Sigmoid colon (tissue), 7 donors: ENCODE data around the gene DICER1. TPM values are rescaled to one million over a fixed set of nuclear protein-coding genes. Genes with fewer than 3 reads are reported as not detected.

Source experiments
- DNase-seq: peaks from one replicate; pipeline ENCODE4 v3.0.0-alpha.2; 2019
- H3K27ac ChIP-seq, 4 donors: fragments of 200-600 bp; sonication (generic); one replicate each; pipeline ENCODE4 v1.5.1; 2016 to 2019; ENCODE audit warnings: mild to moderate bottlenecking in 1 of 4
- H3K27me3 ChIP-seq, 3 donors: fragments of 200-600 bp; sonication (generic); one replicate each; pipeline ENCODE4 v1.5.1; 2019; ENCODE audit warnings: mild to moderate bottlenecking in 1 of 3
- H3K36me3 ChIP-seq, 4 donors: fragments of 200-600 bp; sonication (generic); one replicate each; pipeline ENCODE4 v1.5.1; 2016 to 2019
- H3K4me1 ChIP-seq, 4 donors: fragments of 200-600 bp; sonication (generic); one replicate each; pipeline ENCODE4 v1.5.1; 2017 to 2019
- H3K4me3 ChIP-seq, 4 donors: fragments of 200-600 bp; sonication (generic); one replicate each; pipeline ENCODE4 v1.5.1; 2017 to 2019; ENCODE audit warnings: mild to moderate bottlenecking in 2 of 4, moderate library complexity in 1 of 4
- H3K9me3 ChIP-seq, 4 donors: fragments of 200-600 bp in 3 of 4; sonication (generic) in 3 of 4; one replicate each; pipeline versions ENCODE4 v1.5.1 to v1.6.1; 2013 to 2019
- CTCF ChIP-seq, 4 experiments: fragments of 450-650 bp in 3 of 4; fragments of 200-600 bp in 1 of 4; IDR thresholded peaks; one replicate each; pipeline ENCODE4 v1.5.1; 2016 to 2019; ENCODE audit warnings: antibody characterized with exemption in 4 of 4, mild to moderate bottlenecking in 3 of 4, moderate library complexity in 2 of 4
- EP300 ChIP-seq, 4 donors: sonication (generic); formaldehyde crosslinking; IDR thresholded peaks; one replicate each; pipeline ENCODE4 v1.6.1; 2017; ENCODE audit warnings: antibody characterized with exemption in 4 of 4
- POLR2A ChIP-seq, 2 donors: fragments of 450-650 bp; IDR thresholded peaks; one replicate each; pipeline ENCODE4 v1.6.1; 2016; ENCODE audit warnings: antibody characterized with exemption in 2 of 2, mild to moderate bottlenecking in 2 of 2, moderate library complexity in 2 of 2
- POLR2AphosphoS5 ChIP-seq, 4 donors: sonication (generic); formaldehyde crosslinking; IDR thresholded peaks; one replicate each; pipeline ENCODE4 v1.6.1; 2017; ENCODE audit warnings: antibody characterized with exemption in 4 of 4
- WGBS, 2 donors: extraction: QIAGEN DNeasy Blood & Tissue Kit; methylation state at CpG; one replicate each; pipeline ENCODE4 v1.1.7; 2013; 5-methylcytosine and 5-hydroxymethylcytosine counted together
- intact Hi-C: fragments of 100-400 bp; cut with DNase I; formaldehyde crosslinking; loops from one replicate; pipeline ENCODE4 v1.15.1; 2023
- polyA plus RNA-seq, 3 donors: library from polyadenylated mRNA; stranded (reverse); fragments of 200-250 nt; gene quantifications; one replicate each; pipeline ENCODE4 v1.2.3, GENCODE V29; 2013
- total RNA-seq, 4 donors: library from RNA; depleted of rRNA; stranded (reverse); fragments of >200 nt; gene quantifications; one replicate each; pipeline ENCODE4 v1.1.0, GENCODE V29; 2016
- donor health status: healthy with polysubstance abuse.
- donor health status: Bipolar disorder and iron deficiency.
- donor health status: healthy.

The DICER1 gene
- total and polyA plus RNA-seq, 7 donors, result 6.0 to 77.0 (median 44.9) TPM

- TF ChIP-seq POLR2AphosphoS5 (IDR thresholded peaks at IDR 0.05), result no peak
- WGBS, 2 donors, result 95 to 96% methylated on average over 3 of the region's 3 CpGs
- Histone ChIP-seq H3K27me3 (no peaks in the 10 kb centered on the region), H3K27ac (no peak overlapping the region), H3K36me3 (no peaks in the 10 kb centered on the region), H3K4me3 (no peak overlapping the region), H3K9me3 (no peaks in the 10 kb centered on the region), H3K4me1 (peaks cover 0 to 38% (median 24%) of the 10 kb centered on the region in 4 donors)
- DNase-seq, result no peak
- intact Hi-C loops, result no loop called here
These were observed 31.1 kb upstream of the DICER1 start for GRCh38 chr14:95188380-95188779.

GRCh38 chr14:95185767-95186392 is 28.6 kb upstream of the DICER1 start:
- Histone ChIP-seq H3K4me3 (peak overlapping the region in 1 of 4 donors; percentile 14), H3K4me1 (peaks cover 0 to 39% (median 28%) of the 10 kb centered on the region in 4 donors)
- TF ChIP-seq POLR2AphosphoS5 (IDR thresholded peaks at IDR 0.05) (no peak), POLR2A (IDR thresholded peaks at IDR 0.05) (no peak), EP300 (IDR thresholded peaks at IDR 0.05) (no peak), CTCF (IDR thresholded peaks at IDR 0.05) (no peak)

GRCh38 chr14:95185033-95185766 is 27.9 kb upstream of the DICER1 start:
- Histone ChIP-seq H3K27ac (peak overlapping the region; percentile 45 to 68 (median 58)), H3K4me3 (peak overlapping the region in 1 of 4 donors; percentile 14), H3K9me3 (no peaks in the 10 kb centered on the region), H3K4me1 (peaks cover 0 to 32% (median 25%) of the 10 kb centered on the region in 4 donors), H3K36me3 (no peaks in the 10 kb centered on the region), H3K27me3 (no peaks in the 10 kb centered on the region)
- intact Hi-C loops, result no loop called here
- 51 to 54% methylated on average over 12 of the region's 12 CpGs for WGBS, 2 donors
- peak; percentile 84 for DNase-seq
- TF ChIP-seq POLR2AphosphoS5 (IDR thresholded peaks at IDR 0.05), result peak; percentile 65 to 82 (median 78)
- no peak for TF ChIP-seq CTCF (IDR thresholded peaks at IDR 0.05)

More at GRCh38 chr14:95185767-95186392, 28.6 kb upstream of the DICER1 start:
- intact Hi-C loops, result no loop called here
- Histone ChIP-seq H3K36me3 (no peaks in the 10 kb centered on the region), H3K27ac (peak overlapping the region; percentile 45 to 68 (median 58)), H3K27me3 (no peaks in the 10 kb centered on the region), H3K9me3 (no peaks in the 10 kb centered on the region)
- WGBS, 2 donors, result 53 to 79% methylated on average over 11 of the region's 11 CpGs
- DNase-seq, result no peak

GRCh38 chr14:95184413-95184790 is 27.1 kb upstream of the DICER1 start:
- no peaks in the 10 kb centered on the region for H3K36me3 ChIP-seq

More at GRCh38 chr14:95184413-95184790, 27.1 kb upstream of the DICER1 start:
- peak overlapping the region; percentile 45 to 68 (median 58) for H3K27ac ChIP-seq
- 28 to 68% methylated on average over 2 of the region's 2 CpGs for WGBS, 2 donors
- H3K4me1 ChIP-seq, result peaks cover 0 to 24% (median 17%) of the 10 kb centered on the region in 4 donors
- no peak for DNase-seq
- intact Hi-C loops, result no loop called here
- no peak for TF ChIP-seq POLR2A (IDR thresholded peaks at IDR 0.05)
- no peak for TF ChIP-seq CTCF (IDR thresholded peaks at IDR 0.05)
- TF ChIP-seq POLR2AphosphoS5 (IDR thresholded peaks at IDR 0.05), result no peak
- TF ChIP-seq EP300 (IDR thresholded peaks at IDR 0.05), result no peak
- H3K9me3 ChIP-seq, result no peaks in the 10 kb centered on the region
- H3K27me3 ChIP-seq, result no peaks in the 10 kb centered on the region
- no peak overlapping the region for H3K4me3 ChIP-seq
